NCI-H69 (cell line): ENCODE measurements around the gene ATP5PO.
"Not testable (repeated sequence)": the region's sequence is repeated elsewhere in the genome, so short reads cannot be mapped to it uniquely, and the experiment has no call there.

Source experiments
- DNase-seq: peaks from one replicate; lab custom pipeline; 2025; lab: John Stamatoyannopoulos, UW

ATP5PO gene

GRCh38 chr21:33866826-33867225, 48.8 kb downstream of the ATP5PO start:
- DNase-seq = no peak

GRCh38 chr21:33865996-33866575, 49.5 kb downstream of the ATP5PO start:
- DNase-seq = no peak

- DNase-seq = no peak
Measured at GRCh38 chr21:33865176-33865575, 50.4 kb downstream of the ATP5PO start.

GRCh38 chr21:33864150-33864549, 51.5 kb downstream of the ATP5PO start:
- DNase-seq = no peak

GRCh38 chr21:33863191-33863590, 52.4 kb downstream of the ATP5PO start:
- not testable (repeated sequence) for DNase-seq

GRCh38 chr21:33861125-33861524, 54.5 kb downstream of the ATP5PO start:
- DNase-seq = no peak

GRCh38 chr21:33860332-33860879, 55.2 kb downstream of the ATP5PO start:
- DNase-seq = no peak

- DNase-seq = no peak
Measured at GRCh38 chr21:33859373-33860102, 56.1 kb downstream of the ATP5PO start.

- no peak for DNase-seq
Measured at GRCh38 chr21:33858667-33859372, 56.8 kb downstream of the ATP5PO start.

- DNase-seq = peak; percentile 48
Measured at GRCh38 chr21:33857846-33858666, 57.5 kb downstream of the ATP5PO start.

GRCh38 chr21:33856893-33857527, 58.6 kb downstream of the ATP5PO start:
- DNase-seq = no peak

- DNase-seq = peak; percentile 57
Measured at GRCh38 chr21:33855190-33855589, 60.4 kb downstream of the ATP5PO start.

- peak; percentile 97 for DNase-seq
Measured at GRCh38 chr21:33854604-33855003, 61.0 kb downstream of the ATP5PO start.
